Heart left ventricle (tissue), 13 donors: ENCODE measurements around the gene PVR.

Experiments used
- CTCF ChIP-seq, 12 donors: fragments of 200-600 bp; sonication (generic) in 4 of 12; IDR thresholded peaks; one replicate each; pipeline versions ENCODE4 v1.5.0 to v1.8.0; 2018 to 2022; ENCODE audit warnings: antibody characterized with exemption in 12 of 12, mild to moderate bottlenecking in 5 of 12
- POLR2A ChIP-seq, 2 donors: fragments of 450-650 bp; IDR thresholded peaks; one replicate each; pipeline ENCODE4 v1.6.1; 2017; ENCODE audit warnings: antibody characterized with exemption in 2 of 2, mild to moderate bottlenecking in 2 of 2, moderate library complexity in 2 of 2
- donor health status: ischemic (EF 13 %, LVEDD 7.1; RV severe dilation, severe dysfunction).
- donor health status: DM: no; HTN: yes; CAD: no.
- donor health status: DM: no; HTN: no; CAD: no.
- donor health status: ischemic (EF 25% LVEDD 6.9; RV normal size, moderate dysfunction).
- donor health status: ischemic (EF 25% LVEDD 5.7; RV mildly dilated, moderate dysfunction).
- donor health status: ischemic (EF 35%, LVEDD 5.7; RV mildly dilated, moderate dysfunction).
- donor health status: nonischemic (EF 11% LVEDD 7.7; RV severe dilation, severe dysfunction).
- donor health status: DM: yes; HTN: yes; CAD: no.
- donor health status: PGD.
- donor health status: ischemic (EF 29% LVEDD 5.4; RV normal size, mild dysfunction).
- donor health status: nonischemic (EF 23%, LVEDD 6.1; RV moderate dilation, normal function).

- TF ChIP-seq CTCF (IDR thresholded peaks at IDR 0.05) (peak; percentile 90 to 96 (median 94)), POLR2A (IDR thresholded peaks at IDR 0.05) (no peak)
Measured at GRCh38 chr19:44689290-44690130, 45.8 kb downstream of the PVR start.
